A204.1 (cell line): Measurements from ENCODE around the gene LAMA3.

Experiments
- FAIRE-seq: peaks from 2 replicates; lab custom pipeline; 2012; peaks lifted over from hg19 to GRCh38; lab: Jason Lieb, UNC

The LAMA3 gene

DNA sequence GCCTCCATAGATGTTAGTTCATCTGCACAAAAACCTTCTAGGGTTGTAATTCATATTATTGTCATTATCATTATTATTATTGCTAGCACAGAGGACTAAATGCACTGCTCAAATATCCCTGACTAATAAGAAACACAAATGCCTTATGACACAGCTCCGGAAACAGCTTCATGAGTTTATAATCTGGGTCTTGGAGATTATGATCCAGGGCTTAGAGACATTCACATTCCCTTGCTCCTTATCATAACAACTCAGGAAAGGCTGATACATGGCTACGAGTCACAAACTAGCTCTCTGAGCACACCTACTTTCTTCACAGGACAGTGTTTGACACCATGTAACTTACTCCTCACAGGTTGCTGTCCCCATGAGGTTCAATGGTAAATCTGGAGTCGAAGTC, 223.1 kb downstream of the LAMA3 start:
- no peak for FAIRE-seq

DNA sequence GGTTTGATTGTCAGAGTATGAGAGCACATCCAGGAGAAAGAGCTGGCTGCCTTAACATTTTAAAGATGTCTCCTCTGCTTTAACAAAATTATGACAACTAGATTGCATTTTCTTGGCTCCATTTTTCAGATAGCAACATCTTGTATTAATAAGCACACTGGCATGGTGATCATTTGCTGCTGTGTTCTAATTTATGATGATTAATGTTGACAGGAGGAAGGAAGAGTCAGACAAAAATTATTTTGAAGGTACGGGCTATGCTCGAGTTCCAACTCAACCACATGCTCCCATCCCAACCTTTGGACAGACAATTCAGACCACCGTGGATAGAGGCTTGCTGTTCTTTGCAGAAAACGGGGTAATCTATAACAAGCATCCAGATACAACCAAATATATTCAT, 227.1 kb downstream of the LAMA3 start:
- FAIRE-seq = no peak

DNA sequence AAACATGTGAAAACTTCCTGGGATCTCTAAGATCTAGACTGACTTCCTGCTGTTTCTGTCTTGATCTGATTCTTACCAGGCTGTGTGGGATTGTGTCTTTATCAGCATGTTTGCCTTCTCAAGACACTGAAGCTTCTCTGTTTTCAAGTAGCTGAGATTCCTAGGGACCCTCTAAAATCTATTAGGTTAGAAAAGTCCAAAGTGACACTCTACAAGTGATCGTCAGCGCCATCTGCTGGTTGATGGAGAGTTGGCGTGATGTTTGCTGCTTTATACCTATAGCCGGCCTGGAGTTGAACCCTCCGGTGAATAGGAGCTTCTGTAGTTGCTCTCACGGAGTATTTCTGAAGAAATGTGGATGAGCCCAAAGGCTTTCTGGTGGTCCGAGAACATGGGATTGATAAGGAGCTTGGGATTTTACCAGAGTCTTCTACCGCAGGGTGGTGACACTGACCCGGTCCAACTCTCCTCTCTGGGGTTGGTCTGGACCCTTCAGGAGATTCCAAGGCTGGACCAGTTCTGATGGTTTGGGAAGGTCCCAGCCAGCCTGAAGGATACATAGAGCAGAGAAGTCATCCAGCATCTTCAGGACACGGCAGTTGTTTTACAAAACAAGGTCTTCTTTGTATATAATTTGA, 229.3 kb downstream of the LAMA3 start:
- peak; percentile 51 for FAIRE-seq

- FAIRE-seq = no peak
Measured at GRCh38 chr18:23920054-23920453, 230.8 kb downstream of the LAMA3 start.

GRCh38 chr18:23921716-23922285, 232.5 kb downstream of the LAMA3 start:
- no peak for FAIRE-seq

- no peak for FAIRE-seq
Measured at GRCh38 chr18:23922939-23923338, 233.7 kb downstream of the LAMA3 start.

DNA sequence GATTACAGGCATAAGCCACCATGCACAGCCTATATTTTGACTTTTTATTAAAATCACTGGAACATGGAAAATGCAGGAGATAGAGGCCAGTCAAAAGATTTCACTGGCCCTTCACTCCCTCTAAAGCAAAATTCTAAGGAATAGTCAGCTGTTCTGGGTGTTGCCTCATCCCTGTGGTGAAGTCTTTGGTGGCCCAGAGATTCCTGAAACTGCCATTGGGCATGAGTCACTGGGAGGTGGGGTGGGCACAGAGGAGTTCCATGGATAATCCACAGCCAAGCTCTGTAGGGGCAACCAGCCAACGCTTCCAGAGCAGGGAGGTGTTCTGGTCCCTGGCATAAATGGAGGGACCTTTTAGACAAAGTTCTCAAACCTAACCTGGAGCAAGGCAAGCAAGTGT, 235.6 kb downstream of the LAMA3 start:
- FAIRE-seq = no peak

GRCh38 chr18:23926571-23926970, 237.3 kb downstream of the LAMA3 start:
- FAIRE-seq = no peak

DNA sequence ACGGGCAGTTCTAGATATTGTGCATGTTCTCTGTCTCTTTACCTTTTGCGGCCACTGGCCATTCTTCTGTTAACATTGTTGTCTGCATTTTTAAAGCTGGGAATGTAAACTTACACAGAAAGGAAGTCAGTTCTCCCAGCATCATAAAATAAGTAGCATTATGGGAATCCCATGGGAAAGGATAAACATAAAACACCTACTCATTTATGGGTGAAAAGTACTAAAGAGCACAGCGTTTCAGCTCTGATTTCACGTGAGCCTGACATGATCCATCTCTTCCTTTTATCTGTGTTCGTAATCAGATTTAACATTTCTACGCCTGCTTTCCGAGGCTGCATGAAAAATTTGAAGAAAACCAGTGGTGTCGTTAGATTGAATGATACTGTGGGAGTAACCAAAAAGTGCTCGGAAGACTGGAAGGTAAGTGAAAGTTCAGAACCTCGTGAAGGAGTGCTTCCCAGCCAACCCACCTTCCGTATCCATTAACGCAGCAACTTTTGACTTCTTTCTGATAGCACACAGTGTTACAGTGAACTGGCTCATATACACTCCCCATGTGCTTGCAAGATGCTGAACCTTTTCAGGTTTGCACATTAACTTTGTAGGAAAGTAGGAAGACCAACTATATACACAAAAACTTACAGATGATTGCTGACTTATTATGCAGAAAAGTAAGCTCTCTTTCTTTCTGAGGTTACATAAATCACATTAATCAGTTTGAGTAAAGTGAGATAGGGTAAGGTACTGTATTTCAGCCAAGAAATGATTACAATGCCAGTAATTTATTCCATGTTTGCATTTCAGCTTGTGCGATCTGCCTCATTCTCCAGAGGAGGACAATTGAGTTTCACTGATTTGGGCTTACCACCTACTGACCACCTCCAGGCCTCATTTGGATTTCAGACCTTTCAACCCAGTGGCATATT, 238.8 kb downstream of the LAMA3 start:
- no peak for FAIRE-seq

DNA sequence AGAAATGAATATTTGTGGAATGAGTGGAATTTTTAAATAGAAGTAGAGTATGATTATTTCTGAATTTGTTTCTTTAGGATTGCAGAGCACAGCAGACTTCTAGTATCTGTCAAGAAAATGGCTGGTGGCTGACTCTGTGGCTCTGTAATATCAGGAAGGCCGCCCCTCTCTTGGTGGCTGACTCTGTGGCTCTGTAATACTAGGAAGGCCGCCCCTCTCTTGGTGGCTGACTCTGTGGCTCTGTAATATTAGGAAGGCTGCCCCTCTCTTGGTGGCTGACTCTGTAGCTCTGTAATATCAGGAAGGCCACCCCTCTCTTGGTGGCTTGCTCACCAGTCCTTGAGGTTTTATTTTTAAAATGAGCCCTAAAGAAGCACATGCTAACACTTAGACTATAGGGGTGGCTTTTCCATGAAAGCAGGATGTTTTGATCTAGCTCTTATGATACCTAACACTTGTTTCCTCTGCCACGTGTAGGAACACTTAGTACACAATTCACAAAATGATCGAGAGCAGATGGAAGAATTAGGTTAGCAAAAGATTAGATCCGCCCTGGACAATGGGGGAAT, 240.2 kb downstream of the LAMA3 start:
- FAIRE-seq = no peak

DNA sequence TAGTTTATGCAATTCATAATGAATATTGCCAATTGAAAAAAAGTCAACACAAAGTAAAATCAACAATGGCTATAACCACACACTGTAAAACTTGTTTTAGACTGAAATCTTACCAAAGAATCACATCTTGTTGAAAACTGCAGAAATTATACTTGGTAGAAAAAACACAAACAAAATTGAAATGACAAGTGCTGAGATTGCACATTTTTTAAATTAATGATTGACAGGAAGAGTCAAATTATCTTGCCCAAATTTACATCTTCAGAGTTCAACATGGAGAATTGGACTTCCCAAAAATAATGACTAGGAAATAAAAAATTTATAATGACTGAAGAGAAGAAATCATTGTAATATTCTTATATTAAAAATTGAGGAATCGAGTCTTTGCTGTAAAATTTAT, 240.7 kb downstream of the LAMA3 start:
- no peak for FAIRE-seq

GRCh38 chr18:23932385-23933067, 243.3 kb downstream of the LAMA3 start:
- FAIRE-seq = no peak

DNA sequence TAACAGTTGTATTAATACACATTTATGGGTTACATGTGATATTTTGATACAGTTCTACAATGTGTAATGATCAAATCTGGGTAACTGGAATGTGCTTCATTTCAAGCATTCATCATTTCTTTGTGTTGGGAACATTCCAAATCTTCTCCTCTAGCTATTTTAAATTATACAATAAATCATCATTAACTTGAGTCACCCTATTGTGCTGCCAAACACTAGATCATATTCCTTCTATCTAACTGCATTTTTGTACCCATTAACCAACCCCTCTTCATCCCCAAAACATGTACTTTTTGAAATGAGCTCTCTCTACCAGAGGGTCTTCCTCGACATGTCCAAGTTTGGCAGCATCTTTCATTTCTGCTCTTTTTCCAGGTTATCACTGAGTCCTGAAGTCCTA, 244.2 kb downstream of the LAMA3 start:
- FAIRE-seq = no peak

DNA sequence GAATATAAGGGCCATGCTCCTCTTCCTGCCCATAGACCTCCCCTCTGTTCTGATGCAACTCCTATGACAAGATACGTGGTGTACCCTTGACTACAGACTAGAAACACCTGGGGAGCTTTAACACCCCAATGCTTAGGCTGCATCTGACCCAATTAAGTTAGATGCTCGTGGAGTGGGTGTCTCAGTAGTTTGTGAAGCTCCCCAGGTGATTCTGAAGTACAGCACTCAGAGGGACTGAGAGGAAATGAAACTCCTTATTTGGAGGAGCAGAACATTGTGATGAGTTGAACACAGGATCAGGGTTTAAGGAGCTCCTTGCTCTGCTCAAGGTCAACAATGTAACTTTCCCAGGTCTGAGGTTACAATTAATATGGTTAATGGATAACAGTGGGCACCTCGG, 245.0 kb downstream of the LAMA3 start:
- no peak for FAIRE-seq

DNA sequence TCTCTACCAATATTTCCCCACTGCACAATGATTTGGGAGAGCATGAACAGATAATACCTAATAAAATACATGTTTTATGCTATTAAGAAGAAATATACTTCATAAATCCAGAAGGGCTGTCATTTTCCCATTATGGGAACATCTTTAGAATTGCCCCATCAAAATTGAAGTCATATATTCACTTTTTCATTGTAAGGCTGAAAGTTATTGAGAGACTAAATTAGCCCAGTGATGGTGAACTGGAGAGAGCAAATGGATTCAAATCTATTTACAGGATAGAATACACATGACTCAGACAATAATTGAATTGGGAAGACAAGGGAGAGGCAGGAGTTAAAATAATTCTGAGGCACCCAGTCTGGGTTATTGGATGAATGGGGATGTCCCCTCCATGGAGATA, 245.6 kb downstream of the LAMA3 start:
- FAIRE-seq = no peak

GRCh38 chr18:23935804-23936203, 246.6 kb downstream of the LAMA3 start:
- no peak for FAIRE-seq

- FAIRE-seq = no peak
Measured at GRCh38 chr18:23936381-23936958, 247.2 kb downstream of the LAMA3 start.

DNA sequence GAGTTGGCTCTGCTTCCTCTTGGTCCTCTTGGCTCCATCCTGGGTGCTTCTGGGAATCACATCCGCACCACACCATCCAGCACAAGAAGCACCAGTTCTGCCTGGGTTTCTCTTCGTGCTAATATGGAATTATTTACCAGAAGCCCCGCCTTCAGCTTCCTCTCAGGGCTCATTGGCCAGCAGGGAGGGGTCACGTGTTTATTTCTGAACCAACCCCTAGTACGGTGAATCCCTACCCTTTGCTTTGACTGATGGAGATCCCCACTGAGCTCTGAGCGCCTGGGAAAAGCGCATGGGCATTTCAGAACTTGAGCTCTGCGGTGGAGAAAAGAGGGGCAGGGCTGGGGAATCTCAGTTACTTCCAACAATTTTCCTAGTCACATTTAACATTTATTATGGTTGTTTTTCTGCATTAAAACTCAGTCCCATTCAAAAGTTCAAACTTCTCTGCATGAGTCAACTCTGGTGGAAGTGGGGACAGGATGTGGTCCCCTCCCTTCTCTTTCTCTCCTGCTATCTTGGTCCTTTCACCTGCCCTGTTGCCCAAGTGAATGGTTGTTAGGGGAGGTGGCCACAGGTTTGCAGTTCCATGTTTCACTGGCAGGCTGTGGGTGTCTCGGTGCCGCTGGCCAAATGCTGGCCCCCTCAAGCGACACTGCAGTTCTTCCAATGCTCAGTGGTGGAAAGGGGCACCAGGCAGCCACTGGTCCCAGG, 248.9 kb downstream of the LAMA3 start:
- FAIRE-seq = no peak

GRCh38 chr18:23938901-23939341, 249.7 kb downstream of the LAMA3 start:
- FAIRE-seq = no peak

- FAIRE-seq = no peak
Measured at GRCh38 chr18:23939366-23939765, 250.1 kb downstream of the LAMA3 start.

GRCh38 chr18:23939896-23940295, 250.6 kb downstream of the LAMA3 start:
- FAIRE-seq = no peak
